Measurements from ENCODE around the gene THSD7A.

DNA sequence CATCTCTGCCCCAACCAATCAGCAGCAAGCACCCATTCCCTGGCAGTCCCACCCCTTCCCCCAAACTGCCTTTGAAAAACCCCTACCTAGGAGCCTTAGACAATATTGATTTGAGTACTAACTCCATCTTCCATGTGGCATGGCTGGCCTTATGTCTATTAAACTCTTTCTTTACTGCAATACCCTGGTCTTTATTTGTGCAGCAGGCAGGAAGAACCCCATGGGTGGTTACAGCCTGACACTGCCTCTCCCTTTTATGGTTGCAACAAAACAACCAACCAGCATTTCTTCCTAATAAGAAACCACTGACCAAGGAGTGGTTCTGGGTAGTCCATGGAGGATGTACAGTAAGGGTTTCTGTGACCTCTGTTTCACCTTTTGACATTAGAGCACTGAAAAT is 418.1 kb downstream of the THSD7A start:
- TF ChIP-seq, protein P1, sequence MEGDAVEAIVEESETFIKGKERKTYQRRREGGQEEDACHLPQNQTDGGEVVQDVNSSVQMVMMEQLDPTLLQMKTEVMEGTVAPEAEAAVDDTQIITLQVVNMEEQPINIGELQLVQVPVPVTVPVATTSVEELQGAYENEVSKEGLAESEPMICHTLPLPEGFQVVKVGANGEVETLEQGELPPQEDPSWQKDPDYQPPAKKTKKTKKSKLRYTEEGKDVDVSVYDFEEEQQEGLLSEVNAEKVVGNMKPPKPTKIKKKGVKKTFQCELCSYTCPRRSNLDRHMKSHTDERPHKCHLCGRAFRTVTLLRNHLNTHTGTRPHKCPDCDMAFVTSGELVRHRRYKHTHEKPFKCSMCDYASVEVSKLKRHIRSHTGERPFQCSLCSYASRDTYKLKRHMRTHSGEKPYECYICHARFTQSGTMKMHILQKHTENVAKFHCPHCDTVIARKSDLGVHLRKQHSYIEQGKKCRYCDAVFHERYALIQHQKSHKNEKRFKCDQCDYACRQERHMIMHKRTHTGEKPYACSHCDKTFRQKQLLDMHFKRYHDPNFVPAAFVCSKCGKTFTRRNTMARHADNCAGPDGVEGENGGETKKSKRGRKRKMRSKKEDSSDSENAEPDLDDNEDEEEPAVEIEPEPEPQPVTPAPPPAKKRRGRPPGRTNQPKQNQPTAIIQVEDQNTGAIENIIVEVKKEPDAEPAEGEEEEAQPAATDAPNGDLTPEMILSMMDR (IDR thresholded peaks at IDR 0.05): no peak
- TF ChIP-seq POLR2A (IDR thresholded peaks at IDR 0.05): no peak

Data from heart left ventricle (tissue), 13 donors.